ENCODE measurements around the gene COL13A1.

The COL13A1 gene

GRCh38 chr10:69791812-69792211, 9.9 kb upstream of the COL13A1 start:
- no peak for DNase-seq (ENCODE audit: low read depth in 2 of 2)

GRCh38 chr10:69792341-69792740, 9.4 kb upstream of the COL13A1 start:
- DNase-seq (ENCODE audit: low read depth in 2 of 2): no peak

DNA sequence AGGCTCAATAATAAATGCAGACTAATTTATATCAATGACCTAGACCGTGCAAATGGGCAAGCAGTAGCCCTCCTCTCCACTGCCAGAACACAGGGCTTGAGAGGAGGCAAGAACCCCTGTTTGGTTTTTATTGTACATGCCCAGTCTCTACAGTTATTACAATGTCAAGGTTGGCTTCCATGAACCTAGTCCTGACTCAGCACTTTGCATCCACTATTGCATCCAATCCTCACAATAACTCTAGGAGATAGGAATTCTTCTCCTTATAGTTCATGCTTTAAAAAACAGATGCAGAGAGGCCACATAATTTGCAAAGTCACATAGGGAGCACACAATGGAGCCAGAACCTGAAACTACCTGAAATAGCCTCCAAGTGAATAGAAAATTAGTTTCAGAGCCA, 7.0 kb upstream of the COL13A1 start:
- DNase-seq (ENCODE audit: low read depth in 2 of 2): no peak

DNA sequence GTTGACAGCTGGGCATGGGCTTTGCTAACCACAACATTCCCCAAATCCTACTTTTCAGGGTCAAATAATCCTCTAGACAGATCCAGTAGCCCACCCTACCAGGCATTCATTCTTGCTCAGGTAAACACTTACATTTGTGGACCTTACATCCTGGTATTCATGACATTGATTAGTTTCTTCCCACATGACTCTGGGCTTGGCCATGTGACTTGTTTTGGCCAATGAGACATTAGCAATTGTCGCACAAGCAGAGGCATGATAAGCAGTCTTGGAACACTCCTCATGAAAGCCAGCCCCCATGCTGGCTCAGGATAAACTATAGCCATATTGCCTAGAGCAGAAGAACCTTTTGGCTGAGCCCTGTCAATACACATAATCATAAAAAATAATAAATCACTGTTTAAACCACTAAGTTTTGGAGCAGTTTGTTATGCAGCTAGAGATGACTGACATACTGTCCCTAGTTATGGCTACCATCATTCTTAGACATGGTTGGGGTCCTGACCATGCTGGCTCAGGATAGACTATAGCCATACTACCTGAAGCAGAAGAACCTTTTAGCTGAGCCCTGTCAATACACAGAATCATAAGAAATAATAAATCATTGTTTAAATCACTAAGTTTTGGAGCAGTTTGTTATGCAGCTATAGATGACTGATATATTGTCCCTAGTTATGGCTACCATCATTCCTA, 6.3 kb upstream of the COL13A1 start:
- DNase-seq (ENCODE audit: low read depth in 2 of 2): no peak

DNA sequence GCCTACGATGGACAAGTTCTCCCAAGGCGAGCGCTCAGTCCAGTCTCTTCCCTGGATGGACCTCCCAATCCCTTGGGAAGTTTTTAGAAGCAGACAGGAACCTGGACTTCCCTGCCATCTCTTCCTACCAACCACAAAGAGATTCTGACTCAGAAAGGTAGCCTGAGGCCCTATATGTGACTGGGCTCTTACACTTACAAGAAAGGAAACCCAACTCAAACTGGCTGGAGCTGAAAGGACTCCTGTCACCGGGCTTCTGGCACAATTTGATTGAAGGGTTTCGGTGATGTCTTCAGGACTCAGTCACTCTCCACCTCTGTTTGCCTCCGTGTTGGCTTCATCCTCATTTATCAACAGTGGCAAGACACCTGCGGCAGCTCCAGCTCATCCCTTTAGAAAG, 3.7 kb upstream of the COL13A1 start:
- no peak for DNase-seq (ENCODE audit: low read depth in 2 of 2)

DNA sequence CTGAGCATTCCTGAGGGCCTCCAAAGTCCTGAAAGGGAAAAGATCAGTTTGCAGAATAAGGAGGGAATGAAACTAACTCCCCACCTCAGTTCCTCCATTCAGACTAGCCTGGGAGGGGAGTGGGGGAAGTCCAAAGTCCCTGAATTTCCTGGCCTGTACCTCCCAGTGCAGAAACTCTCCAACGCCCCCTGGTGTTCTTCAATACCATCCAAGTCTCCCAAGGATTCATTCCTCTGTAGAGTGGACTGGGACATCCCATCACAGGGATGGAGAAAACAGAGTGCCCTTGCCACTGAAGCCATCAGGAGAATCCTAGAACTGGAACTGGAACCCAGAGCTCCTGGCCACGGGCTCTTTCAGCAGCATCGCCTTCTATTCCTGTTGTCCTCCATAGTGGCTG, 1.6 kb upstream of the COL13A1 start:
- DNase-seq (ENCODE audit: low read depth in 2 of 2): peak in 1 of 2 experiments; percentile 29

GRCh38 chr10:69800665-69801064, 1.0 kb upstream of the COL13A1 start:
- DNase-seq (ENCODE audit: low read depth in 2 of 2): no peak

- DNase-seq (ENCODE audit: low read depth in 2 of 2): peak in 1 of 2 experiments; percentile 9
These were observed 642 bp upstream of the COL13A1 start for GRCh38 chr10:69801094-69801433.

GRCh38 chr10:69802424-69803161, 887 bp downstream of the COL13A1 start:
- peak in 1 of 2 experiments; percentile 6 for DNase-seq (ENCODE audit: low read depth in 2 of 2)

DNA sequence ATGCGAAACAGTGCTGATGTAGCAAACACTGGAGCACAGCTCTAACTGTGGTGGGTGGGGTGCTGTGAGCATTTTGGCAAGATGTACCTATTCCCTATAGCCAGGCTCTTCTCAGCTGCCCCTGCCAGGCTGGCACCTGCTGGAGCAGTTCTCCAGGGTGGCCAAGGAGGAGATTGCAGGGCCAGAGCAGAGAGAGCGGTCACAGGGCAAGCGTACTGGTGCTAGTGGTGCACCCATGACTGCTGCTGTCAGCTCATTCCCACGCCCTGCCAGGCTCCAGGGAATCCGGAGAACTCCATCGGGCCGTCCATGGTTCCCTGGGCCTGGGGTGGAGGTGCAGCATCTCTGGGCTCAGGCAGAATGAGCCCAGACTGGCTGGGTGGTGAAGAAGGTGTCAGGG, 2.1 kb downstream of the COL13A1 start:
- DNase-seq (ENCODE audit: low read depth in 2 of 2): no peak

DNA sequence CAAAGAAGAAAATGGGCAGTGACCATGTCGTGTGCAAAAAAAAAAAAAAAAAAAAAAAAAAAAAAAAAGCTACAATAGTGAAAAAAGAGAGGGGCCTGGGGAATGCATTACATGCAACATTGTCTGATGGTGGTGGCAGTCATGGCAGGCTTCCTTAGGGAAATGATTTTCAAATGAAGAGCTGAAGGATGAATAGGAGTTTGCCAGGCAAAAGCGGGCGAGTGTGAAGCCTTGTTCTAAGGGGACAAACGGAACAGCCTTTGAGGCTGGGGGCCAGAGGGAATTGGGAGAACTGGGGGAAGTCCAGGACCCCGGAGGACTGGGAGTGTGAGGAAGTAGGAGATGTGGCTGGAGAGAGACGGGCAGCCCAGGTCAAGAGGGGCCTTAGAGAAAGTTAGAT, 3.1 kb downstream of the COL13A1 start:
- DNase-seq (ENCODE audit: low read depth in 2 of 2): no peak

DNA sequence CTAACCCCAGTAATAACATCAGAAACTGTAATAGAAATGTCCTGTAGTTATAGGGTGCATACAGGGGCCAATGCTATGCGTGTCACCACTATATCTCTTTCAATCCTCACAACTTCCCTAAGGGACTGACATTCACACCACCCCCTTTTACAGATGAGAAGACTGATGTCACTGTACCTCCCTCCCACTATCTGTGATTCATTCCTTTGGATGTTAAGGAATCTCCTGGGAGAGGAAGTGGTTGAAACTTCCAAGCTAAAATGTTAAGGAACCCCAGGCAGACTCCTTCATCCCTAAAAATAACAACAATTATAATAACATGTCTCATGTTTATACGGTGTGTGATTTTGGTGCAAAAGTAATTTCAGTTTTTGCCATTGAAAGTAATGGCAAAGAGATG, 5.4 kb downstream of the COL13A1 start:
- DNase-seq (ENCODE audit: low read depth in 2 of 2): peak; percentile 46 to 49

GRCh38 chr10:69807696-69808095, 6.0 kb downstream of the COL13A1 start:
- no peak for DNase-seq (ENCODE audit: low read depth in 2 of 2)

DNA sequence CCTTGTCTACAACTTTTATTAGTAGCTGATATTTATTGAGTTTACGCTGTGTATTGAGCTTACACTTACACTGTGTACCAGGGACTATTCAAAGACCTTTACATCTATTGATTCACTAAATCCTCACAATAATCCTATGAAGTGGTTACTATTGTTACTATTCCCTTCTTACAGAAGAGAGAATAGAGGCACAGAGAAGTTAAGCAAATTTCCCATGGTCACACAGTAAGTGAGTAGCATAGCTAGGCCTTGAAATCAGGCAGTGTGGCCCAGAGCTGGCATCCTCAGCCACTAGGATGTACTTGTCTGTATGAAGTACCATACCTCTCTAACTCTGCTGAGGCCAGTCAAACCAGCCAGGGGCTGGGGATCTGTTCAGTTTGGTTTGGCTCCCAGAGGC, 7.6 kb downstream of the COL13A1 start:
- DNase-seq (ENCODE audit: low read depth in 2 of 2): no peak

- DNase-seq (ENCODE audit: low read depth in 2 of 2): no peak
These were observed 8.4 kb downstream of the COL13A1 start for GRCh38 chr10:69810097-69810496.

DNA sequence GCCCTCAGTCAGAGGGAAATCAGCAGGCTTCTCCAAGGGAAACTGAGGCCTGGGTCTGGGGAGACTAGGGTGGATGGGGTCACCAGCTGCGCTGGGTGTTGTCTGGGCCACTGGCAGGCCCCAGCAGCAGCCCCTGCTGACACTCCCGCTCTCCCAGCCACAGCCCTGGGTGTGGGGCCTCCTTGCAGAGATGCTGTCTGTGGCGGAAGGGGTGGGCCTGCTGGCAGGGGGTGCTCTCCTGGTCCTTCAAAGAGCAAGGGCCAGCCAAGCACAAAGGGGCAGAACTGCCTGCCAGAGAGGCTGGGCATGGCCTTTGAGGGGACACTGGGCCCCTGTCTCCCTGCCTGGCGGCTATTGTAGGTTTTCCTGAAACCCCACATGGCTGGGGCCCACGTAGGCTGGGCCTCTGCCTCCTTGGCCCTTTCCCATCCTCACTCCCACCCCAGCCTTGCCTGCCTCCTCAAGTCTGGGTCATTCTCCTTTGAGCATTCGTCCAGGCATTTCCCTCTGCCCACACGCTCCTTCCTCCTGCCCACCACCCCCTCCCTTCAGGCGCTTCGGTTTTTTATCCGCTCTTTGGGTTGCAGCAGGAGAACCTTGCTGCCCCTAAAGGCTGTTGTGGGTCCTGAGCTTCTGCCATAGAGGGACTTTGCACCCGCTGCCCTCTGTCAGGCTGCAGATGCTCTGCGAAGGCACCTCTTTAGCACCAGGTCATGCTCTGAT, 9.1 kb downstream of the COL13A1 start:
- no peak for DNase-seq (ENCODE audit: low read depth in 2 of 2)

DNA sequence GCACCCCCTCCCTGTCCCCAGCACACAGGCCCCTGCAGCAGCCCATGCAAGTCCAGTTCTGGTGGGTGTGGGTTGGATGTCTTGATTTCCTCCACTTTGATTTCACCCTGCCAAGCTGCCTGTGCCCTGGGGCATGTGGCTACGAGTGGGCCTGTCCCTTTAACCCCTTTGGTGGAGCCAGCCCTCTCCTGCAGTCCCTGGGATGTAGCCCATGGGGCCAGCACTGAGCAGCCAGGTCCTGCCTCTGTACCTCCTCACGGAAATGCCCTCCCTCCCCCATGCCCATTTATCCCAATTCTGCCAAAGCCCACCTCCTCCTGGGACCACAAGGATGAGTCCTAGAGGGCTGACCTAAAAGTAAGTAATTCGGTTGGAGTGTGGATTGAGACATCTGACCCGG, 11.9 kb downstream of the COL13A1 start:
- DNase-seq (ENCODE audit: low read depth in 2 of 2): no peak

DNA sequence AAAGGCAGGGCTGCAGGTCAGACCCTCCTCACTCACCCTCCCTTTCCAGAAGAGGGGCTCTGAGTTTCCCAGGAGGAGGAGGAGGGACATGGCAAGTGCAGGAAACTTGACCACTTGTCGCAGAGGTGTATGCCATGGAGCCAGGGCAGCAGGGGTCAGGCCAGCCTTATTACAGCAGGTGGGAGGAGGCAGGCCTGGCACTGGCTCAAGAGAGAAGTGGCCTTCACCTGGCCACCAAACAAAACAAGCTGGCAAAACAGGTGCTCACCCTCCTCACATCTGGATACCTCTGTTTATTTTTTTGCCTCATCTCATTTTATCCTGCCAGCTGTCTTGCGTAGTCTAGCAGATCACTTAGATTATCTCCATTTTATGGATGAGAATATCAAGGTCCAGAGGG, 12.5 kb downstream of the COL13A1 start:
- no peak for DNase-seq (ENCODE audit: low read depth in 2 of 2)

- DNase-seq (ENCODE audit: low read depth in 2 of 2): no peak
These were observed 13.4 kb downstream of the COL13A1 start for GRCh38 chr10:69815104-69815503.

- no peak for DNase-seq (ENCODE audit: low read depth in 2 of 2)
These were observed 14.8 kb downstream of the COL13A1 start for GRCh38 chr10:69816521-69816920.

GRCh38 chr10:69817078-69817581, 15.4 kb downstream of the COL13A1 start:
- no peak for DNase-seq (ENCODE audit: low read depth in 2 of 2)

GRCh38 chr10:69818676-69819239, 17.1 kb downstream of the COL13A1 start:
- no peak for DNase-seq (ENCODE audit: low read depth in 2 of 2)
